GM18507 (cell line): ENCODE data around the gene POP5.

ENCODE experiments used
- DNase-seq: peaks from one replicate; pipeline ENCODE4 v3.0.0; 2011; ENCODE audit warnings: low read depth; ENCODE audit not compliant: insufficient read length; ENCODE audit errors: extremely low spot score
- FAIRE-seq: peaks from 2 replicates; lab custom pipeline; 2011; peaks lifted over from hg19 to GRCh38; lab: Jason Lieb, UNC

POP5 gene

DNA sequence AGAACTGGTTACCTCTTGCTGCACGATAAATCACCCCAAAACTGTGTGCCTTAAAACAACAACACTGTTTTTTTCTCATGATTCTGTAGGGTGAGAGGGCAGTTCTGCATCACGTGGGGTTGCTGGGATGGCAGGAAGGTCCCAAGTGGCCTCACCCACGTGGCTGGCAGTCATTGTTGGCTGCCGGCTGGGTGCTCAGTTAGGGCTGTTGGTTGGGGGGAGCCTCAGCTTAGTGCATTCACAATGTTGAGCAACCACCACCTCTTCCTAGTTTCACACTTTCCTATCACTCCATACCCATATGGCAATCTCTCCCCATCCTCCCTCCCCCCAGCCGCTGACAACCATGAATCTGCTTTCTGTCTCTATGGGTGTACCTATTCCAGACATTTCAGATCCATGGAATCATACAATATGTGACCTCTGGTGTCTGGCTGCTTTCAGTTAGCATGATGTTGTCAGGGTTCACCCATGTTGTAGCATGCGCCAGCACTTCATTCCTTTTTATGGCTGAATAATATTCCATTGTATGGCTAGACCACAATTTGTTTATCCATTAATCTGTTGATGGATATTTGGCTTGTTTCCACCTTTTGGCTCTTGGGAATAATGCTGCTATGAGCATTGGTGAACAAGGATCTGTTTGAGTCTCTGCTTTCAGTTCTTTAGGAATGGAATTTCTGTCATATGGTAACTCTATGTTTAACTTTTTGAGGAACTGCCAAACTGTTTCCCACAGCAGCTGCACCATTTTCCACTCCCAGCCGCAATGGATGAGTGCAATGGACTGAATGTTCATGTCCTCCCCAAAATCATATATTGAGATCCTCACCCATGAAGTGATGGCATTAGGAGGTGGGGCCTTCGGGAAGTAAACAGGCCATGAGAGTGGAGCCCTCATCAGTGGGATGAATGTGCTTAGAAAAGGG is 11.2 kb upstream of the POP5 start:
- FAIRE-seq (no peak), DNase-seq (no peak)

DNA sequence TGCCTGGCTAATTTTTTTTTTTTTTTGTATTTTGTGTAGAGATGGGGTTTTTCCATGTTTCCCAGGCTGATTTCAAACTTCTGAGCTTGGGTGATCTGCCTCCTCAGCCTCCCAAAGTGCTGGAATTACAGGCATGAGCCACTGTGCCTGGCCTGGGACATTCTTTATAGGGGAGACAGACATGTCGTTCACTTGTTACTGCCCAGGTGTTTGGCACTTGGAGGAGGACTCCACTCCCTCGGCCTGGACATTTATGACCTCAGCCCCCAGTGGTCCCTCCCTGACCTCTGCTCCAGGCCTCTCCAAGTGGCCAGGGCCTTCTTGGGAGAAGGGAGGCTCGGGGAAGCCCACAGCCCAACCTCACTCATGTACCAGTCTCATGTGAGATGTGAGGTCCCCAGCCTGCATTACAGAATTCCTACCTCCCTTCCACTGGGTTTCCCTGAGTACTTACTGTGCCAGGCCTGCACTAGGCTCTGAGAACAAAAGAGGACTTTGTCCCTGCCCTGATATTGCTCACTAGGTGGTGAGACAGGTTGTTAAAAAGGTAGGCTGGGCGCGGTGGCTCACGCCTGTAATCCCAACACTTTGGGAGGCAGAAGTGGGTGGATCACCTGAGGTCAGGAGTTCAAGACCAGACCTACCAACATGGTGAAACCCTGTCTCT is 9.7 kb upstream of the POP5 start:
- FAIRE-seq (no peak), DNase-seq (no peak)

DNA sequence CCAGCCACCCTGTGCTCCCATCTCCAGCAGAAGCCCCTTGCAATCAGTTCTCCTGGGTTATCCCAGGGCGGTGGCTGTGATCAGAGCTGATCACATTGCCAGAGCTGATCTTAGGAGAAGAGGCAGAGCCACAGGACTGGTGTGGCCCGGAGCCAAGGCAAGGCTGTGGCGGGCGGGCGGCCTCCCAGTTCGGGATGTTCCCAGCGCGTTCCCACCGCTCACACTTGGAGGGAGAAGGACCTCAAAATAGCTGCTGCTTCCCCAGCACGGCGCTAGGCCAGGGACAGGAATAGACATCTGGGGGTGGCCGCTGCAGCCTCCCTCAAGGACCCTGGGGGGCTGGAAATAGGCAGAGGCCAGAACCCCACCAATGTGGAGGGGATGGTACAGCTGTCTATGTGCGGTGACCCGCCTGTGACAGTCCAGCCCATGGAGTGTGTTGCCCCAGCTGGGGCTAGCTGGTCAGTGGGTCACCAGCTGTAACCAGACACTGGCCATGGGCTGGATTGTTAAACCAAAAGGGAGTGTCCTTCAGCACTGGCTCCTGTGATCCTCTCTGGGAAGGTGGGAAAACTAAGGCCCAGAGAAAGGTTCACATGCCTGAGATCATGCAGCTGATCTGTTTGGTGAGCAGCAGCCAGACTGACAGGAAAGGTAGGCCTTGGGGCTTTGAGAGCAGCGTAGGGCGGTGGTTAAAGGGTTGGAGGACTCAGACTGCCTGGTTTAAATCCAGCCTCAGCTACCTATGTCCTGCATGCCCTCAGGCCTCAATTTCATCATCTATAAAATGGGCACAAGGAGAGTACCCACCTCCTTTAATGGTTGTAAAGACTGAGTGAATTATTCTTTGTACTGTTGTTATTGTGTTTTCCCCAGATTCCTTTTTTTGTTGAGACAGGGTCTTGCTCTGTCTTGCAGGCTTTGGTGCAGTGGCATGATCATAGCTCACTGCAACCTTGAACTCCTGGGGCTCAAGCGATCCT is 8.0 kb upstream of the POP5 start:
- no peak for DNase-seq
- no peak for FAIRE-seq

DNA sequence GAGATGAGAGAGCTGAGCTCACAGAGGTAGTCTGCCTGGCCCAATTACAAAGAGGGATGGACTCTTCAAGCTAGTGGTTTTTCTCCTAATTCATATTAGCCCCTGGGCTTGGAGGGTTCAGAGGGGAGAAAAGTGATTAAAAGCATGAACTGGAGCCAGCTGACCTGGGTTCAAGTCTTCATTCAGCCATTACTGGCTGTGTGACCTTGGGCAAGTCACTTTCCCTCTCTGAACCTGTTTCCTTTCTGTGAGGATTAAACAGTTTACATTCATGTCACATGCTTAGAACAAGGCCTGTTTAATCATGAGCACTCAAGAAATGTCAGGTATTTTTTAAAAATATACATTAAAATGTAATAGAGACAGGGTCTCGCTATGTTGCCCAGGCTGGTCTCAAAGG is 7.2 kb upstream of the POP5 start:
- no peak for FAIRE-seq

DNA sequence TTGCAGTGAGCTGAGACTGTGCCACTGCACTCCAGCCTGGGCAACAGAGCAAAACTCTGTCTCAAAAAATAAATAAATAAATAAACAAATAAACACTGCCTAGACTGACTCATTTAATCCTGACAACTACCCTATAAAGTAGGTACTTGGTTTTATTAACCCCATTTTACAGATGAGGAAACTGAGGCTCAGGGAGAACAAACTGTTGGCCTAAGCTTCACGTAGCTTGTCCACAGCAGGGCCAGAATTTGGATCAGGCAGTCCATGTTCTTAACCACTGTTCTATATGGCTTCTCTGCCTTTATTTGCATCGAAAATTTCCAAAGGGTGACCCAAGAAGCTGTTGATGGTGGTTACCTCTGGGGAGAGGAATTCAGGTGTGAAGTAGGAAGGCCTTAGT is 5.7 kb upstream of the POP5 start:
- FAIRE-seq (no peak), DNase-seq (no peak)

More for the DNA sequence above, 7.2 kb upstream of the POP5 start:
- DNase-seq = no peak

DNA sequence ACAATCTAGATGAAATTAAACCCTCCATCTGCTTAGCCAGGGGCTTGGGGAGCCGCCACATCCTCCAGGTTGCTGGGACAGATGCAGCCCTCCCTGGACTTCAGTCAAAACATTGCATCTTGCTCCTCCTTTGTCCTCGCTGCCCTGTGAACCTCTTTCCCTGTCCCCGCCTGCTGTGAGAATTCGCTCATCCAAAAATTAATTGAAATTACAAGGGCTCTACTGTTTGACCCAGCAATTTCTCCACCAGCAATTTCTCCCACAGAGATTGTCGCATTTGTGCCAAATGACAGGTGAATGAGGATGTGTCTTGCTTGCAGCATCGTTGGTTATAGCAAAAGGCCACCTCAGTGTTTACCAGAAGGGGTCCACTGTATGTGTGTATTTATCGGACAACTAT is 5.0 kb upstream of the POP5 start:
- FAIRE-seq = no peak

DNA sequence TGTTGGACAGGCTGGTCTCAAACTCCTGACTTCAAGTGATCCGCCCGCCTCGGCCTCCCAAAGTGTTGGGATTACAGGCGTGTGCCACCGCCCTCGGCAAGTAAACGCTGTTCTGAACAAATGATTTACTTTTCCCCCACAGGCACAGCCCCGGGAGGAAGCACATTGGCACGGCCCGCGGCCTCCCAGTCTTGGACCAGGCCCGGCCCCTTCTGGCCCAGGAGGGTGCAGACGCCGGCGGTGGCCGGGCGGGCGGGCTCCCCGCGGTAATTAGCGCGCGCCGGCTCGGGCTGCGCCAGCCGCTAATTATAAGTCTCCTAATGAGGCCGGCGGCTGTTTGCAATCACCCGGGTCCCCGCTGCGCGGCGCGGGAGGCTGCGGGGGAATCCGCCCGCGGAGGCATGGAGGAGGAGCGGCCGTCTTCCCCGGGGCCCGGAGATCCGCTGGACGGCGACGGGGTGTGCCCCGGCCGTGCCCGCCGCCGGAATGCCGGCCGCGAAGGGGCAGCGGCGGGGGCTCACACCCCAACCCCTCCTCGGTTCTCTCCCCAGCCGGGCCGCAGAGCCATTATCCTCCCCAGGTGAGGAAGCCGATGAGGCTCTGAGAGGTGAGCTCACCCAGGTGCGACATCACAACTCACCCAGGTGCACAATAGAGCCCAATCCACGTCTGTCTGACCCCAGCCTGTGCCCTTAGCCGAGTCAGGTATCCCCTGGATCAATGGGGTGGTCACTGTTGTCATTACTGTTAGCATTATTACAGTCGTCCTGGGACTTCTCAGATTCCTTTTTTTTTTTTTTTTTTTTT is 3.3 kb upstream of the POP5 start:
- FAIRE-seq (no peak), DNase-seq (no peak)

More for the DNA sequence above, 5.0 kb upstream of the POP5 start:
- no peak for DNase-seq

DNA sequence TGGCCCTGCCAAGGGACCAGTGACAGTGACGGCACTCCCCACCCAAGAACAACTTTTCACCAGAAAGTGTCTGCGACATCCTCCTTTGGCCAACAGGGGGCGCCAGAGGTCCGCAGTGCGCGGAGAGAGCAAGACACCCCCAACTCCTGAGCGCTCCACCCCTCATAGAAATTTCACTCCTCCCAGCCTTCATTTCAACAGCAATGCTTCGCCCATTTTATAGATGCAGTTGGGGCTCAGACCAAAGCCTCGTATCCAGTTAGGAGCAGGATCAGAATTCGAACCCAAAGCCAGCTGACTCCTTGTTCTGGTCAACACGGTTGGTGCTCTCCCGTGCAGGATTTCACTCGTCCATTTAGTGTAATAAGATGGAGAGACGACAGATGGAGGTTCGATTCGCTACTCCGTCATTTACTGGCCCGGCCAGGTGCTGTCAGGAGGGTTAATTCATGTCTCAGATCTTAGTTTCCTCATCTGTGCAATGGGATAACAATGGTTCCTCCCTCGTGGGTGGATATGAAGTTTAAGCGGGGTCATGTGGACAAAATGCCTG is 2.4 kb upstream of the POP5 start:
- DNase-seq = peak; percentile 50
- peak; percentile 58 for FAIRE-seq

DNA sequence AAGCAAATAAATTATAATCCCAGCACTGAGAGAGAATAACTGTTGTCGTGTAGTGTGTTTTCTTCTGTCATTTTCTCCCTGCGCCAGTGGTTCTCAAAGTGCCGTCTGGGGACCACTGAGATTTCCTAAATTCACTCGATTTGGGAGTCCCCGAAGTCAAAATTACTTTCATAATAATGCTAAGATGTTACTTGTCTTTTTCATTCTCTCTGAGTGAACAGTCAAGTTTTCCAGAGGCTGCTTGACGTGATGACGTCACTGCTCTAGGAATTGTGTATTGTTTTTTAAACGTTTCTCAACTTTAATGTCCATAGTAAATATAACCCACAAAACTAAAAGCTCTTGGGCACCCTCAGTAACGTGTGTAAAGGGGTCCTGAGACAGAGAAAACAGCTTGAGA is 796 bp upstream of the POP5 start:
- no peak for DNase-seq
- no peak for FAIRE-seq

DNA sequence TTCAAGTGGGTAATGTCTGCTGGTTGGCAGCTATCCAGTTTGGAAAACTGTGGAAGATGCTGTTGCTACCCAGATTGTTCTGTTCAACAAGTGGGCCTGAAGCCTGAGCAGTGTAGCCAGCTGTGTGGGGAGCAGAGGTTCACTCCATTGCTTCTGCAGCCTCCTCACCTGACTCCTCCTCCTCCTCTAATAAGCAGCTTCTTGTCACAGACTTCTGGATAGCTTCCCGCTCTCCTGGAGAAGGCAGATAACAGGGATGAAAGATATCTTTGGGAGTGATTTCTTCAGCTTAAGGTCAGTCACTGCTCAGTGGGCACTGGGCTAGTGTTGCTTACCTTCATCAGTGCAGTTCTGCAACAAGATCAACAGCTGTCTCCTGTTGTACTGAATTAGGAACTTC is 2.0 kb downstream of the POP5 start:
- no peak for DNase-seq
- no peak for FAIRE-seq

DNA sequence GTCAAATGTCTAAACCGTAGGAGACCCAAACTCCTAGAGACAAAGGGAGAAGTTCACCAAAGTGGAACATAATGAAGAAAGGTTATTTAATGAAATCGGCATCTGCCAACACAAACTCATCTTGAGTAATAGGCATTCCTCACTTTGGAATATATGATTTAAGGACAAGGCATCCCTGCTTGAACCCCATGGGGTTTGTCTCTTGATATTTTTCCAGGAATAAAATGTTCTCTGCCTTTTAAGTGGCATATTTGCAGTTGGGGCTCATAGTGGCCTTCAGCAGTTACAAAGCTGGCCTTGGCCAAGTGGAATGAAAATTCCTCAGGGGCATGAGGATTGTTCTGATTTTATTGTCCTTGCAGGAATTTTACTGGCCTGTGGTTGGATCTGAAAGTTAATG is 7.1 kb downstream of the POP5 start:
- FAIRE-seq (no peak), DNase-seq (no peak)

DNA sequence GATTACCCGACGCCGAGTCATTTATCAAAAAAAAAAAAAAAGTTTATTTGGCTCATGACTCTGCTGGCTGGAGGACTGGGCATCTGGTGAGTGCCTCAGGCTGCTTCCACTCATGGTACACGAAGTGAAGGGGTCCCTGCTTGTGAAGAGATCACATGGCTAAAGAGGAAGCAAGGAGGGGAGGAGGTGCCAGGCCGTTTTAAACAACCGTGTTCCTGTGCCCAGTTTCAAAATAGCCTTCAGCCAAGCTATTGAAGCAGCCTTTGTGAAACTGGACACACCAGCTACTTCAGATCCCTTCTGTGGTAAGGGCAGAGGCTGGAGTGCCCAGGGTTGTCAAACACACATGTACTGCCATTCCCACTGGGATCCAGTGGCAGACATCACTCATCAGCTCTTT is 7.6 kb downstream of the POP5 start:
- DNase-seq = no peak
- FAIRE-seq = no peak

DNA sequence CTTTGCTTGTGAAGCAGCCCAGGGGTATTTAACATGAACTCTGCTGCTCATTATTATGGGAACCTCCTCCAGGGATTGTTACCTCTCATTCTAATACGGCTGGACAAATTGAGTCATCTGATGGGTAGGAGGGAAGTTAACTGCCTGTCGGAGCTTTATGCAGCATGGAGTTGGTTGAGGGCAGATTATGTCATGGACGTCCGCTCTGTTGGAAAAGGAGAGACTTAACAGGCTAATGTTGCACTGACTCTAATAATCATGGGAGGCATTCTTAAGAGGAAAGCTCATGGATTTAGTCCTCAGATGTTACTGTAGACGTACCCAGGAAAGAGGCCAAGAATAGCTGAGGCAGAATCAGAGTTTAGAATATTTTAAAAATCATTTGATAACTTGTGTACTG is 9.9 kb downstream of the POP5 start:
- DNase-seq (no peak), FAIRE-seq (no peak)

DNA sequence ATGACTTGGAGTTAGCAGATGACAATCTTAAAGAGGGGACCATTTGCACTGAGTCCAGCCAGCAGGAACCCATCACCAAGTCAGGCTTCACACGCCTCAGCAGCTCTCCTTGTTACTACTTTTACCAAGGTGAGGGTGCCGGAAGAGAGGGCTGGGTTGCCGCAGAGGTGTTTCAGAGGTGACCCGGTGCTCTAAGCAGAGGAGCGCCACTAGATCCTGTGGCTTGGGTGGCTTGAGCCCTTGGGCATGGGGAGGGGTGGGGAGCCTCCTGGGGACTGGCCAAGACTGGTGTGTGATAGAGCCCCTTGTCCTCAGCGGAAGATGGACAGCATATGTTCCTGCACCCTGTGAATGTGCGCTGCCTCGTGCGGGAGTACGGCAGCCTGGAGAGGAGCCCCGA is 17.7 kb downstream of the POP5 start:
- no peak for FAIRE-seq
- DNase-seq = no peak

DNA sequence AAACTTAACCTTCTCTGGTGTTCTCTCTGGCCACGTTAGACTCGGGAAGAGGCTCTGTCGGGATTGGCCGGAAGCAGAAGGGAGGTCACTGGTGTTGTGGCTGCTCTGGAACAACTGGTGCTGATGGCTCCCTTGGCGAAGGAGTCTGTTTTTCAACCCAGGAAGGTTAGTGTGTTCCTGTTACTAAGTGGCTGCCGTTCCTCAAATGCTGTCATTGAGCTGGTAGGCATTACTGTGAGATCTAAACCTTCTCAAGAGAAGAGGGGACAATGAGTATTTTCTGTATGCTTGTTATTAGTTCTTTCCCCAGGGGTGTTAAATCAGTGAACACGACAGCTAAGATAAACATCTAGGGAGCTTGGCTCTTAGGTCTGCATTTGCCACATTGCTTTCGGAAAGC is 18.3 kb downstream of the POP5 start:
- DNase-seq (no peak), FAIRE-seq (no peak)

DNA sequence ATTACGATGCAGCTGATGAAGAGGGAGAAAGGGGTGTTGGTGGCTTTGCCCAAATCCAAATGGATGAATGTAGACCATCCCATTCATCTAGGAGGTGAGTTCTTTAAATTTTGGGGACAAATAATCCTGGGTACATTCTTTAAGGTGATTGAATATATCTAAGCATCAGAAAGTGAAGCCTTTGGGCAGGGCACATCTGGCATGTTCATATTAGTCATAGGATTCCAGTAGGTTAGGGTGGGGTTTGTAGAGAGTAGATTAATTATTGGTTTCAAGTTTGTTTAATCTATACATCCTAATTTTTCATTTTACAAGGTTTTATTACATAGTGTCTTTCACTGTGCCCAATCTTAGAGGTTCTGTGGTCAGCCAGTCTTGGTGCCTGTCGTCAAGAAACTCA is 23.6 kb downstream of the POP5 start:
- DNase-seq (no peak), FAIRE-seq (no peak)

DNA sequence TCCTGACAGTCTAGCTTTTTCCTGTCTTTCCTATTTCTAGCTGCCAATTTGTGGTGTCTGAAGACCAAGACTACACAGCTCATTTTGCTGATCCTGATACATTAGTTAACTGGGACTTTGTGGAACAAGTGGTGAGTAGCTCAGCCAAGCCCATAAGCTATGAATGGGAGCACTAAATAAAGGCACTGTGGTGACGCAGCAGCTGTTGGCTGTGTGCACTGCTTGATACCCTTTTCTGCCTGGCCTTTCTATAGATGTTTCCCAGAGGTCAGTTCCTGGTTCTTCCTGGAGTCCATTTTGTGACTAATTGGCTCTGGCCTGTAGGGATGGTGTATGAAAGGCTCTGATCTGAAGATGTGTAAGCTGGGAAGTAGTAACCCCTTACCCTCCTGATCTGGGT is 26.5 kb downstream of the POP5 start:
- no peak for FAIRE-seq
- DNase-seq = no peak

DNA sequence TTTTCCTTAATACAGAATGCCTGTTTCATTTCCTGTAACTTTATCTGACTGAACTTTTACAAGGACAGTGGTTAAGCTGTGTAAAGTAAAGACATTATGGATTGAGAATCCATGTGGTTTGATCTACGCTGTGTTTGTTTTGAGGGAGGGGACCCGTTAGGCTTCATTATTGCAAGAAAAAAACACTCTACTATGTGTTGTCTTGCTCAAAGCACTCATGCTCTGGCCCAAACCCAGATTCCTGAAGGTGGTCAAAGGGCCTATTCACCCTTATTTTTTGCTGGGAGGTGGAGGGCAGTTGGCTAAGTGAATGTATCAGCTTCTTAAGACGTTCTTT is 35.2 kb downstream of the POP5 start:
- FAIRE-seq (no peak), DNase-seq (no peak)

DNA sequence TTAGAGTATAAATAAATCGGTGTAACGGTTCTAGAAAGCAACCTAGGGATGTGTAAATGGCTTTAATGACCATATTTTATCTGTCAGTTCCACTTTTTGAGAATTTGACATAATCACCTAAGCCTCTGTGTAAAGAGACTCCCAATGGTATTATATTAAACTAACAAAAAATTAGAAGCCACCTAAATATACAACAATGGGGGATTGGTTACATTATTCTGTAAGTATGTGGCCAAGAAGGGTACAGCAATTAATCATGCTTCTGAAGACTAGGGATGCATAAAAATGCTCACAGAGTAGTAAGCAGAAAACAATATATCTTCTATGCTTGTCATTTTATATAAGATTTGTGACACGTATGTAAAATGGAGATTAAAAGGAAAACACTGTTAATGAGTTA is 36.5 kb downstream of the POP5 start:
- FAIRE-seq (no peak), DNase-seq (no peak)
